ENCODE measurements around the gene GINM1. TPM values are rescaled to one million over a fixed set of nuclear protein-coding genes. Genes with fewer than 3 reads are reported as not detected.
A peak's percentile ranks its signal among the peaks of the same experiment; 100 is the strongest.

GINM1 gene
- total RNA-seq, 1 experiment from 2014 or later = 21.7 TPM

GRCh38 chr6:149551920-149552319 lies 14.3 kb upstream of the GINM1 start:
- Histone ChIP-seq H3K27me3 (ENCODE audit: low read length) (no peaks in the 10 kb centered on the region), H3K4me2 (ENCODE audit: low read depth, low read length, poor library complexity, severe bottlenecking) (no peak overlapping the region), H3K9ac (ENCODE audit: low read length) (0 out of 2 replicates have a peak overlapping the region, but pooled peaks have one; percentile 26), H4K20me1 (ENCODE audit: insufficient read depth, low read depth, low read length) (no peaks in the 10 kb centered on the region), H3K27ac (ENCODE audit: low read length) (no peak overlapping the region), H3K4me1 (ENCODE audit: low read length) (no peaks in the 10 kb centered on the region), H2AFZ (ENCODE audit: low read length) (peak overlapping the region; percentile 24; the same call in 1 of the 2 replicates), H3K4me3 (ENCODE audit: low read length) (no peak overlapping the region), H3K9me3 (ENCODE audit: low read length) (no peaks in the 10 kb centered on the region), H3K36me3 (ENCODE audit: insufficient read depth, low read length) (no peaks in the 10 kb centered on the region), H3K79me2 (ENCODE audit: low read length) (no peaks in the 10 kb centered on the region), H3K9me2 (replicated peaks; ENCODE audit: insufficient read depth, low read length) (no peaks in the 10 kb centered on the region)
- DNase-seq = no peak

- Histone ChIP-seq H3K36me3 (ENCODE audit: insufficient read depth, low read length) (no peaks in the 10 kb centered on the region), H4K20me1 (ENCODE audit: insufficient read depth, low read depth, low read length) (no peaks in the 10 kb centered on the region), H3K4me3 (ENCODE audit: low read length) (no peak overlapping the region), H3K27me3 (ENCODE audit: low read length) (no peaks in the 10 kb centered on the region), H3K9me3 (ENCODE audit: low read length) (no peaks in the 10 kb centered on the region), H3K9ac (ENCODE audit: low read length) (no peak overlapping the region), H3K4me1 (ENCODE audit: low read length) (no peaks in the 10 kb centered on the region), H3K4me2 (ENCODE audit: low read depth, low read length, poor library complexity, severe bottlenecking) (no peak overlapping the region), H3K79me2 (ENCODE audit: low read length) (no peaks in the 10 kb centered on the region), H3K9me2 (replicated peaks; ENCODE audit: insufficient read depth, low read length) (no peaks in the 10 kb centered on the region), H3K27ac (ENCODE audit: low read length) (no peak overlapping the region), H2AFZ (ENCODE audit: low read length) (no peak overlapping the region)
- no peak for DNase-seq
These were observed 8.1 kb upstream of the GINM1 start for GRCh38 chr6:149558029-149558428.

GRCh38 chr6:149559389-149559788 lies 6.8 kb upstream of the GINM1 start:
- Histone ChIP-seq H3K36me3 (ENCODE audit: insufficient read depth, low read length) (no peaks in the 10 kb centered on the region), H2AFZ (ENCODE audit: low read length) (no peak overlapping the region), H3K9me3 (ENCODE audit: low read length) (no peaks in the 10 kb centered on the region), H3K27ac (ENCODE audit: low read length) (no peak overlapping the region), H4K20me1 (ENCODE audit: insufficient read depth, low read depth, low read length) (no peaks in the 10 kb centered on the region), H3K9me2 (replicated peaks; ENCODE audit: insufficient read depth, low read length) (no peaks in the 10 kb centered on the region), H3K79me2 (ENCODE audit: low read length) (no peaks in the 10 kb centered on the region), H3K27me3 (ENCODE audit: low read length) (no peaks in the 10 kb centered on the region), H3K4me2 (ENCODE audit: low read depth, low read length, poor library complexity, severe bottlenecking) (no peak overlapping the region), H3K4me3 (ENCODE audit: low read length) (no peak overlapping the region), H3K9ac (ENCODE audit: low read length) (no peak overlapping the region), H3K4me1 (ENCODE audit: low read length) (peaks cover 5% of the 10 kb centered on the region)
- no peak for DNase-seq

- Histone ChIP-seq H3K27ac (ENCODE audit: low read length) (no peak overlapping the region), H3K4me3 (ENCODE audit: low read length) (no peak overlapping the region), H3K36me3 (ENCODE audit: insufficient read depth, low read length) (no peaks in the 10 kb centered on the region), H3K4me2 (ENCODE audit: low read depth, low read length, poor library complexity, severe bottlenecking) (no peak overlapping the region), H3K4me1 (ENCODE audit: low read length) (peaks cover 13% of the 10 kb centered on the region), H3K9ac (ENCODE audit: low read length) (no peak overlapping the region), H3K9me2 (replicated peaks; ENCODE audit: insufficient read depth, low read length) (no peaks in the 10 kb centered on the region), H3K27me3 (ENCODE audit: low read length) (no peaks in the 10 kb centered on the region), H4K20me1 (ENCODE audit: insufficient read depth, low read depth, low read length) (no peaks in the 10 kb centered on the region), H3K79me2 (ENCODE audit: low read length) (no peaks in the 10 kb centered on the region), H3K9me3 (ENCODE audit: low read length) (no peaks in the 10 kb centered on the region), H2AFZ (ENCODE audit: low read length) (no peak overlapping the region)
- DNase-seq = peak; percentile 65
These were observed 5.4 kb upstream of the GINM1 start for GRCh38 chr6:149560736-149561135.

GRCh38 chr6:149563203-149563927 lies 2.8 kb upstream of the GINM1 start:
- no peaks in the 10 kb centered on the region for H3K27me3 ChIP-seq (ENCODE audit: low read length)
- H2AFZ ChIP-seq (ENCODE audit: low read length) = no peak overlapping the region
- no peak overlapping the region for H3K4me2 ChIP-seq (ENCODE audit: low read depth, low read length, poor library complexity, severe bottlenecking)
- H3K27ac ChIP-seq (ENCODE audit: low read length) = no peak overlapping the region
- no peak overlapping the region for H3K9ac ChIP-seq (ENCODE audit: low read length)
- H3K9me3 ChIP-seq (ENCODE audit: low read length) = no peaks in the 10 kb centered on the region
- H3K4me1 ChIP-seq (ENCODE audit: low read length) = peaks cover 28% of the 10 kb centered on the region
- H3K36me3 ChIP-seq (ENCODE audit: insufficient read depth, low read length) = no peaks in the 10 kb centered on the region
- no peak for DNase-seq
- H4K20me1 ChIP-seq (ENCODE audit: insufficient read depth, low read depth, low read length) = no peaks in the 10 kb centered on the region
- no peaks in the 10 kb centered on the region for H3K9me2 ChIP-seq (replicated peaks; ENCODE audit: insufficient read depth, low read length)
- peaks cover 22% of the 10 kb centered on the region for H3K79me2 ChIP-seq (ENCODE audit: low read length)
- no peak overlapping the region for H3K4me3 ChIP-seq (ENCODE audit: low read length)

- Histone ChIP-seq H3K4me2 (ENCODE audit: low read depth, low read length, poor library complexity, severe bottlenecking) (no peak overlapping the region), H3K79me2 (ENCODE audit: low read length) (peaks cover 26% of the 10 kb centered on the region), H3K9me3 (ENCODE audit: low read length) (no peaks in the 10 kb centered on the region), H3K27me3 (ENCODE audit: low read length) (no peaks in the 10 kb centered on the region), H3K9ac (ENCODE audit: low read length) (no peak overlapping the region), H3K4me1 (ENCODE audit: low read length) (peaks cover 30% of the 10 kb centered on the region), H3K9me2 (replicated peaks; ENCODE audit: insufficient read depth, low read length) (no peaks in the 10 kb centered on the region), H3K4me3 (ENCODE audit: low read length) (no peak overlapping the region), H3K27ac (ENCODE audit: low read length) (no peak overlapping the region), H2AFZ (ENCODE audit: low read length) (peak overlapping the region; percentile 52; the same call in 1 of the 2 replicates), H3K36me3 (ENCODE audit: insufficient read depth, low read length) (no peaks in the 10 kb centered on the region), H4K20me1 (ENCODE audit: insufficient read depth, low read depth, low read length) (no peaks in the 10 kb centered on the region)
- no peak for DNase-seq
These were observed 2.2 kb upstream of the GINM1 start for GRCh38 chr6:149563928-149564325.

- Histone ChIP-seq H3K36me3 (ENCODE audit: insufficient read depth, low read length) (no peaks in the 10 kb centered on the region), H3K27me3 (ENCODE audit: low read length) (no peaks in the 10 kb centered on the region), H3K9ac (ENCODE audit: low read length) (peak overlapping the region; percentile 87), H3K4me3 (ENCODE audit: low read length) (peak overlapping the region; percentile 88), H3K27ac (ENCODE audit: low read length) (peak overlapping the region; percentile 68), H3K4me1 (ENCODE audit: low read length) (peaks cover 30% of the 10 kb centered on the region), H3K79me2 (ENCODE audit: low read length) (peaks cover 49% of the 10 kb centered on the region), H4K20me1 (ENCODE audit: insufficient read depth, low read depth, low read length) (no peaks in the 10 kb centered on the region), H3K4me2 (ENCODE audit: low read depth, low read length, poor library complexity, severe bottlenecking) (peak overlapping the region; percentile 71), H2AFZ (ENCODE audit: low read length) (peak overlapping the region; percentile 24; the same call in 1 of the 2 replicates), H3K9me3 (ENCODE audit: low read length) (no peaks in the 10 kb centered on the region), H3K9me2 (replicated peaks; ENCODE audit: insufficient read depth, low read length) (no peaks in the 10 kb centered on the region)
- DNase-seq = peak; percentile 80
These were observed 427 bp downstream of the GINM1 start for GRCh38 chr6:149566410-149567193.

- DNase-seq = peak; percentile 48
- H3K4me3 ChIP-seq (ENCODE audit: low read length) = peak overlapping the region; percentile 88
- H3K27ac ChIP-seq (ENCODE audit: low read length) = peak overlapping the region; percentile 68
- no peaks in the 10 kb centered on the region for H4K20me1 ChIP-seq (ENCODE audit: insufficient read depth, low read depth, low read length)
- no peaks in the 10 kb centered on the region for H3K9me3 ChIP-seq (ENCODE audit: low read length)
- 0 out of 2 replicates have a peak overlapping the region, but pooled peaks have one; percentile 24 for H2AFZ ChIP-seq (ENCODE audit: low read length)
- no peaks in the 10 kb centered on the region for H3K36me3 ChIP-seq (ENCODE audit: insufficient read depth, low read length)
- H3K9ac ChIP-seq (ENCODE audit: low read length) = peak overlapping the region; percentile 87
- H3K4me1 ChIP-seq (ENCODE audit: low read length) = peaks cover 30% of the 10 kb centered on the region
- H3K79me2 ChIP-seq (ENCODE audit: low read length) = peaks cover 53% of the 10 kb centered on the region
- H3K27me3 ChIP-seq (ENCODE audit: low read length) = no peaks in the 10 kb centered on the region
- H3K9me2 ChIP-seq (replicated peaks; ENCODE audit: insufficient read depth, low read length) = no peaks in the 10 kb centered on the region
- H3K4me2 ChIP-seq (ENCODE audit: low read depth, low read length, poor library complexity, severe bottlenecking) = peak overlapping the region; percentile 71
These were observed 1.0 kb downstream of the GINM1 start for GRCh38 chr6:149567194-149567586.
